NCI-H82 treated with DMSO at 0.1 percent for 48 hours (cell line): ENCODE results near the gene MAST2.
"Not testable (repeated sequence)": the region's sequence is repeated elsewhere in the genome, so short reads cannot be mapped to it uniquely, and the experiment has no call there.

Experiments used
- DNase-seq: peaks from one replicate; lab custom pipeline; 2025; ENCODE audit not compliant: unreplicated experiment; lab: John Stamatoyannopoulos, UW

MAST2 gene

DNA sequence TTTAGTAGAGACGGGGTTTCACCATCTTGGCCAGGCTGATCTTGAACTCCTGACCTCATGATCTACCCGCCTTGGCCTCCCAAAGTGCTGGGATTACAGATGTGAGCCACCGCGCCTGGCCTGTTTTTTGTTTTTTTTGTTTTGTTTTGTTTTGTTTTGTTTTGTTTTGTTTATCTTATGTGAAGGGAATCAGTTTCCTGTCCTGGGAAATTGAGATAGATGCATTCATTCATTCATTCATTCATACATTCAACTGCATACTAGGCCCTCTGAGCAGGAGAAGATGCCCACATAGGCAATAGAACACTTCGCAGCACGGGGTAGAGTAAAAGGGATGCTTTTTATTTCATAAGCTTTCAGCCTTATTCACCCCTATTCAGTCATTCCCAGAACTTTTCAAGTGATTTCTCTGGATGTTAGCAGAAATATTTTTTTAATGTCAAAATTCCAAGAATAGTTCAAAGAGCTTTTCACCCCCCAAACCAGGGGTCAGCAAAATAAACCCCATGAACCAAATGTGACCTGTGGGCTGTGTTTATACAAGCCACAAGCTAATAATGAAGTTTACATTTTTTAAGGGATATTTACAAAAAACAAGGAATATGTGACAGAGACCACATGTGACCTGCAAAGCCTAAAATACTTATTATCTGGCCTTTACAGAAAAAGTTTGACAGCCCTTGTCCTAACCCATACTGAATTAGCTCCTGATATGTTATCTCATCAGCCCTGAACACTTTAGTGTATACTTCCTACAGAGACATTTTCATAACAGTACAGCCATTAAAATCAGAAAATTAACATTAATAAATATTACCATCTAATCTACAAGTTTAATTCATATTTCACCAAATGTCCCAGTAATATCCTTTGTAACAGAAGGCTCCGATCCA is 127.1 kb downstream of the MAST2 start:
- DNase-seq, result no peak

DNA sequence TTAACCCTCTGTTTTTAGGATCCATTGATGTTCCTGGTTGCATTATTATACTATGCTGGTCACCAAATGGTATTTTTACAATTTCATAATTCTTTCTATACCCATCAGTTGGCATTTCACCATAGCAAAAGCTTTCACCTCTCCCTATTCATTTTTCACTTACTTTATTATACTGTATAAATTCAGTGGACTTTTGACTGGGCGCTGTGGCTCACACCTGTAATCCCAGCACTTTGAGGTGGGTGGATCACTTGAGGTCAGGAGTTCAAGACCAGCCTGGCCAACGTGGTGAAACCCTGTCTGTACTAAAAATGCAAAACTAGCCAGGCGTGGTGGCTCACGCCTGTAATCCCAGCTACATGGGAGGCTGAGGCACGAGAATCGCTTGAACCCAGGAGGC is 128.8 kb downstream of the MAST2 start:
- DNase-seq, result not testable (repeated sequence)

DNA sequence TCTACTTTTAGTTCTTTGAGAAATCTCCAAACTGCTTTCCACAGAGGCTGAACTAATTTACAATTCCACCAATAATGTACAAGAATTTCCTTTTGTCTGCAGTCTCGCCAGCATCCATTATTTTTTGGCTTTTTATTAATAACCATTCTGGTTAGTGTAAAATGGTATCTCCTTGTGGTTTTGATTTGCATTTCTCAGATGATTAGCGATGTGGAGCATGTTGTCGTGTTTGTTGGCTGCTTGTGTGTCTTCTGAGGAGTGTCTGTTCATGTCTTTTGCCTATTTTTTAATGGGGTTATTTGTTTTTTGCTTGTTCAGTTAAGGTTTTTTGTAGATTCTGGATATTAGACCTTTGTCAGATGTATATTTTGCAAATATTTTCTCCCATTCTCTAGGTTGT is 131.5 kb downstream of the MAST2 start:
- no peak for DNase-seq

DNA sequence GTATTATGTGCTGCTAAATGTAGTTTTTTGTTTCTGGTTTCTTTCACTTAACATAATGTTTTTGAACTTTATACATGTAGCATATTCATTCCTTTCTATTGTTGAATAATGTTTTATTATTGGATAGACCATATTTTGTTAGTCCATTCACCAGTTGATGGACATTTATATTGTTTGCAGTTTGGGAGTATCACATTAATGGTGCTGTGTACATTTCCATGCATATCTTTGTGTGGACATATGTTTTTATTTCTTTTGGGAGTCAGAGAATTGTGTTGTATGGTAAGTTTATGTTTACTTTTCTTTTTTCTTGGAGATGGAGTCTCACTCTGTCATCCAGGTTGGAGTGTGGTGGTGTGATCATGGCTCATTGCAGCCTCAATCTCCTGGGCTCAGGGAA is 134.6 kb downstream of the MAST2 start:
- DNase-seq, result no peak

DNA sequence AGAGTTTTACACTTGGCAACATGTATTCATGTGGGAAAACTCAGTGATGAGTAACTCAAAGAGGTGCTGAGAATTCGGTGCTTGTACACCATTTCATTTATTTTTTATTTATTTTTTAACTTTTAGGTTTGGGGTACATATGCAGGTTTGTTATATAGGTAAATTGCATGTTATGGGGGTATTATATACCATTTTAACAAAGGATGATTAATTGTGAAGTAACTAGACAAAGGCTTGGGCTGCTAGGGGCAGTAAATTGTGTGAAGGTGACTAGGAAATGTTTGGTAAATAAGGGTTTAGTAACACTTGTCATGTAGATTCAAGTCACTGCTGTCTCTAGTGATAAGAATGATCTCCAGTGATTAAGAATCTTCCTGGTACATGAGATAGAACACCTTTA is 139.0 kb downstream of the MAST2 start:
- no peak for DNase-seq

DNA sequence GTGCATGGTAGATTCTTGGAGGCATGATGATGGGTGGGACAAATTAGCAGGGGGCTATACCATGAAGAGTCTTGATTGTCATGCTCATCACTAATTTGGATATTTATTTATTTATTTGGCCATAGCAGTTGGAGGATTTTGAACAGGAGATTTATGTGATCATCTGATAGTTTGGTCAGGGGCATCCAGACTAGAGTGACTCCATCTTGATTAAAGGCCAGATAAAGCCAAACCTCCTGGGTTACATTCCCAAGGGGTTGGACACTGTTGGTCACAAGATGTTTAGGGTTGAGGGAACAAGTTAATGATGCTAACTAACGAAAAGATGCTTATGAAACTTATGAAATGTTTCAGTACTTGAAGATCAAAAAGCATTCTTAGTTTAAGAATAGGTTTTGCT is 139.8 kb downstream of the MAST2 start:
- no peak for DNase-seq

DNA sequence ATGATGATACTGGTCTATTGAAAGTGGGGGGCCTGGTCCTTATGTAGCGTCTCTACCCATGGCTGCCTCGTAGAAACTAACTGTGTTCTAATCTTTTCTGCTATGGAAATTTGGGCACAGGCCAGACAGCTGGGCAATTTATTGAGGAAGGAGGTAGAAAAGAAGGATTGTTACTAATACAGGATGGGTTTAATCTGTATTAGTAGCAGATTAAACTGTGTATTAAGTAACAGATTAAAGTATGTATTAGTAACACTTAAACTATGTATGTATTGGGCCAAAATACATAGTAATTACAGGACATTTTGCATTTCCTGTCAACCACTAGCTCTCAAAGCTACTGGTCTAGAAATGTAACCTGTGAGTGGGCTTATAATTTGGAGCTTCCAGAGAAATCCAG is 142.0 kb downstream of the MAST2 start:
- DNase-seq, result no peak

DNA sequence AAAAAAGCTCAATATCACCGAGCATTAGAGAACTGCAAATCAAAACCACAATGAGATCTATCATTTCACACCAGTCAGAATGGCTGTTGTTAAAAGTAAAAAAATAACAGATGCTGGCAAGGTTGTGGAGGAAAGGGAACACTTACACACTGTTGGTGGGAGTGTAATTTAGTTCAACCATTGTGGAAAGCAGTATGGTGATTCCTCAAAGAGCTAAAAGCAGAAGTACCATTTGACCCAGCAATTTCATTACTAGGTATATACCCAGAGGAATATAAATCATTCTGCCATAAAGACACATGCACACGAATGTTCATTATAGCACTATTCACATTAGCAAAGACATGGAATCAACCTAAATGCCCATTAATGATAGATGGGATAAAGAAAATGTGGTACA is 146.1 kb downstream of the MAST2 start:
- DNase-seq, result not testable (repeated sequence)

DNA sequence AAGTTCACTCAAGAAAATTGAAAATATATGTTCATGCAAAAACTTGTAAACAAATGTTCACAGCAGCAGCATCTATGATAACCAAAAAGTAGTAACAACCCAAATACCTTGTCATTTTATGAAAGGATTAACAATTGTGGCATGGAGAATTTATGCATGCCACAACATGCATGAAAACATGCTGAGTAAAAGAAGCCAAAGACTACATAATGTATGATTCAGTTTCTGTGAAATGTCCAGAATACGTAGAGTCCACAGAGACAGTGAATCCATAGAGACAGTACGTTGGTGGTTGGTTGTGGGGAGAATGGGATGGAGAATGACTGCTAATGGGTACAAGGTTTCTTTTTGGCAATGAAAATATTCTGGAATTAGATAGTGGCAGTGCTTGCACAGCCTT is 148.7 kb downstream of the MAST2 start:
- DNase-seq, result no peak

DNA sequence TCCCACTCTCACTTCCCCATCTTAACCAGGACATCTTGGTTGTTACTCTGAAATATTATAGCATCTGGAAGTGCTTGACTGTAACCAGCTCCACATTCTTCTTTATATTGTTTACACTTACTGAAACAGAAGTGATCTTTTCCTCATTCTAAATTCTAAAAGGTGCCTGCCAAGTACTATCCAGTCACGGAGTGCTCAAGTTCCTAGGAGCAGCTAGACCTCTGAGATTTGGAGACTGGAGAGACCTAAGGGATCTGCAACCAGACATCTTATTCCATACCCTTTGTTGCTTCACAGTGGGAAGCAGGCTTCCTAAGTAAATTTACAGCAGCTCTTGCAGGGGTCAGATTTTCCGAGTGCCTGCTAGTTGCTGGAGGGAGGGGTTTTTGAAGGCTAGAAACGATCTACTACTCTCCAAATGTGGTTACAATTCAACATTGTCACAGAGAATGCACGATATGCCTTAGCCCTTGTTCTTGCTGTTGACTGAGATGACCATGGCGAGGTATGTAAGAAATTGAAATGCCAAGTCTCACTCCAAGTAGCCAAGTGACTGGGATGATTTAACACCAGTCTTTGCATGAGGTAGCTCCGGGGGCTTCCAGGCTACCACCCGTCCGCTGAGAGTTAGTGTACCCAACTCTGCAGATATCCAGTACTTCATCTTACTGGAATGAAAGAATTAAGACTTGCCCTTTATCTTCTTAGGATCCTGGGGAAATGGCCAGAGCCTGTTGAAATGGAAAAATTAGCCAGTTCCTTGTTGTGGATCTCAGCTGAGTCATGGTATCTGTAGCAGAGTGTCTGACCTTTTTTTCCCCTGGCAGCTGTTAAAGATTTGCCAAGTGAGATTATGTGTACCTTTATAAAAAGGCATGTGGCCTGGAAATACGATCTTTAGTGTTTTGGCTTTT is 150.8 kb downstream of the MAST2 start:
- no peak for DNase-seq

DNA sequence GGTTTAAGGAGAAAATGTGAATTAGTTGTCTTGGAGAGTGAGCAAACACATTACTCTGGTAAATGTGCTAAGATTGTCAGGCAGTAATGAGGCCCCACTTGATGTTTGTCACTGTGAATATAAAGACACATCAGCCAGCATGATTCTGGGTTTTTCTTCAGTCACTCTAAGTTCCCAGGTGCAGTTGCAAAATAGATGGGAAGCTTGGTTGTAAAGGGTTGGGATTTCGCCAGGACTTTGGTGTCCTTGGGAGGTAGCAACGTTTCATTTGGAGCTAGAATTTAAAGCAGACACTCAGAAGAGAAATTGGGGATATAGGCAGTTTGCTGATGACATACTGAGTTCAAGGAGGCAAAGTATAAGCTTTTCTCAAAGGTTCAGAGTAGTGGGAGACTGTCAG is 154.3 kb downstream of the MAST2 start:
- no peak for DNase-seq

DNA sequence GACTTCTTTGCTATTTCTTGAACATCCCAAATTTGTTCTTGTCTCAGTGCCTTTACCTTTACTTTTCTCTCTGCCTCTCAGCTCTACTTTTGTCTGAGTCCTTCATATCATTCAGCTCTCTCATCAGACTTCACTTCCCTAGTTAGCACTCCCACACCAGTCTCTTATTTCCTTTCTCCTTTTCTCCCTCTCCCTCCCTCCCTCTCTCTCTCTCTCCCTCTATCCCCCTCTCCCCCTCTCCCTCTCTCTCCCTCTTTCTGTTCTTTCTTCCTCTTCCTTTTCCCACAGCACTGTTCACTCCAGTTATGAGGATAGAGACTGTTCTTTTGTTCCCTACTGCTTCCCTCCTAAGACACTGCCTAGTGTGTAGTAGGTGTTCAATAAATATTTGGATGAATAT is 154.9 kb downstream of the MAST2 start:
- no peak for DNase-seq

DNA sequence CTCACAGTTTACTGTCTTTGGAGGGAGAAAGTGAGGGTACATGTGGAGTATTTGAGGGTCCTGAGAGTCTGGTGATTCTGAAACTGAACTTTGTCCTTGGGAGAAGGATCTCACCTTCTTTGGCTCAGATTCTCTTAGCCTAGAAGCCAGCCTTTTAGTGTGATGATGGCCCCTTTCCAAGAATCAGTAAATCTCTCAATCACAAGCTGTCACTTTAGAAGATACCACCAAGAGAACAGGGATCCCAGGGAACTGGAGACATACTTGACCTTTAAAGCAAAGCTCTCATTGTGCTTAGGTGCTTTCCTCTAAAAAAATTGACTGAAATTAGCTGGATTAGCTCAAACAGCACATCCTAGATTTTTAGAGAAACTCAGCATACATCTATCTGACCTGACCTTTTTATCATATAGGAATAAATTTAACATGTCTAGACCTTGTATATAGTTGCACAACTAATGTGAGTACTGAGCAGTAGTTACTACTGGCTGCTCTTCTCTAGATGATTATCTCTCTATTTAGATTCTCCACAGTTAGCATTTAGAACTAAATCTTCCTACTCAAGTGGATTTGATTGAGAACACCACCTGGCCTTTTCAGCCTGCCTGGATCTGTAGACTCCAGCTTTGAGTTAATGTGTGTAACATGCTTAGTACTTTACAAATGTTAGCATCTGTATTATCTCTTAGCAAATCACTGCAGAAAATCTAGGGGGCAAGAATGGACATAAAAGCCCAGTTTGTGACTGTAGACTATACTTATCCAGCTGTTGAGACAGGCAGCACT is 157.7 kb downstream of the MAST2 start:
- DNase-seq, result no peak

DNA sequence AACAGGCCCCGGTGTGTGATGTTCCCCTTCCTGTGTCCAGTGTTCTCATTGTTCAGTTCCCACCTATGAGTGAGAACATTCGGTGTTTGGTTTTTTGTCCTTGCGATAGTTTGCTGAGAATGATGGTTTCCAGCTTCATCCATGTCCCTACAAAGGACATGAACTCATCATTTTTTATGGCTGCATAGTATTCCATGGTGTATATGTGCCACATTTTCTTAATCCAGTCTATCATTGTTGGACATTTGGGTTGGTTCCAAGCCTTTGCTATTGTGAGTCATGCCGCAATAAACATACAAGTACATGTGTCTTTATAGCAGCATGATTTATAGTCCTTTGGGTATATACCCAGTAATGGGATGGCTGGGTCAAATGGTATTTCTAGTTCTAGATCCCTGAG is 158.5 kb downstream of the MAST2 start:
- not testable (repeated sequence) for DNase-seq

DNA sequence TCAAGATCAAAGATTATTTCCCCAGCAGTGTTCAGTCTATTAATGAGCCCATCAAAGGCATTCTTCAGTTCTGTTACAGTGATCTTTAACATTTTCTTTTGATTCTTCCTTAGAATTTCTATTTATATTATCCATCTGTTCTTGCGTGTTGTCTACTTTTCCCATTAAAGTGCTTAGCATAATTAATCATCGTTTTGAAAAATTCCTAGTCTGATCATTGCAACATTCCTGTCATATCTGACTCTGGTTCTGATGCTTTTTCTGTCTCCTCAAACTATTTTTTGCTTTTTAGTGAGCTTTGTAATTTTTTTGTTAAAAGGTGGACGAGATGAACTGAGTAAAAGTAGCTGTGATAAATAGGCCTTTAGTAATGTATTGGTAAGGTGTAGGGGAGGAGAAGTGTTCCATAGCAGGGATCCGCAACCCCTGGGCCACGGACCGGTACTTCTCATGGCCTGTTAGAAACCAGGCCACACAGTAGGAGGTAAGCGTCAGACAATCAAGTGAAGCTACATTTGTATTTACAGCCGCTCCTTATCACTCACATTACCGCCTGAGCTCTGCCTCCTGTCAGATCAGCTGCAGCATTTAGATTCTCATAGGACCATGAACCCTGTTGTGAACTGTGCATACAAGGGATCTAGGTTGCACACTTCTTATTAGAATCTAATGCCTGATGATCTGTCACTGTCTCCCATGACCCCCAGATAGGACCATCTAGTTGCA is 165.7 kb downstream of the MAST2 start:
- DNase-seq, result no peak

DNA sequence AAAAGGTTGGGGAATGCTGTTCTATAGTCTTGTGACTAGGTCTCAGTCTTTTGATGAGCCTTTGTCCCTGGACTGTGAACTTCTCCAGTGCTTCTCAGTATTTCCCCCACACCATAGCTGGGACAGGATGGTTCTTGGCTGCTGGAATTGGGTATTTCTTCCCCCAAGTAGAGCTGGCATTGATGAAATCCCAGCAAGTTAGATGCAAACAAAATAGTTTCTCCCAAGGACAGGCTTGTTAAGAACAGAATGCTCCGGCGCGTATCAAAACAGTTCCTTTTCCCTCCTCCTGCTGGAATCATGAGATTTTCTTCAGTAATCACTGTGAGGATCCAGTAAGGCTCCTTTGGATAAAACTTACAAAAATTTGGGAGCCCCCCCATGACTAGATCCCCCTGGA is 166.5 kb downstream of the MAST2 start:
- no peak for DNase-seq

DNA sequence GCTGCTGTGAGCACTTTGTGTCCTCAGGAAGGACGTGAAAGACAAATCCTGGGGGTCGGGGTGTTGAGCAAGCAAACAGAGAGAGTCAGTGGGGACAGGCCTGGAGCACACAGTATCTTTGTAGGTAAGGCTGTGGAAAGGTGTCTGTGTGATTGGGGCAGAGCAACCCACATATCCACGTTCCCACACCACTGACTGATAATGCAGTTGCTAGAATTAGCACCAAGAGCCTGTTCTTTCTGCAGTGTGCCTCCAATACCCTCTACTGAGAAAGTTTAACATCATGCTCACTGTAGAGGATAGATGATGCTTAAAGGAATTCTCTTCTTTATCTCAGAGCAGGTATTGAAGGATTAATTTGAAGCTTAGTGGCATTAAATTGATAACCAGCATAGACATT is 167.9 kb downstream of the MAST2 start:
- DNase-seq, result no peak

DNA sequence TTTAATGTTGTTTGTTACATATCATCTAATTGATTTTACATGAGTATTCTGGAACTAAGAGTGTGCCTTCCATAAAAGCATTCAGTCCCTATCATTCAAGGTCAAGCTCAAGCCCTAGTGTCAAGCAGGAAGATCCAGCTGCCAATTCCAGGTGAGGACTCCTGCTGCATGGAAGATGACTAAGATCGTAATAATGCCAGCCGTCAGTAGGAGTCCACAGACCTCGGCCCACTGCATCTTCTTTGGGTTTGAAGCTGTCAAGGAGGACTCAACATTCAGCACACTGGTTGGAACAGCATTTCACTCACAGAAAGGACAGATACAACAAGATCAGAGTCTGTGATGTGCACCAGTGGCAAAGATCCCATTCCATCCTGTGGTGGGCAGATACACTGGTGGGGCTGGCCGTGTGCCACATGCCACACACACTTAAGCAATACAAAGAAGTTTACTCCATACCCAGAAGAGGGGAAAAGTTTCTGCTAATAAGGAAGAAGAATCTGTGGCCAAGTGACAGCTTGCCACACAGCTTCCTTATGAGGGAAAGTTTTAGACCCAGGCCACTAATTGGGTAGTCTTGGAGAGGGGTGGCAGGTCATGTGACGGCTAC is 168.6 kb downstream of the MAST2 start:
- no peak for DNase-seq

DNA sequence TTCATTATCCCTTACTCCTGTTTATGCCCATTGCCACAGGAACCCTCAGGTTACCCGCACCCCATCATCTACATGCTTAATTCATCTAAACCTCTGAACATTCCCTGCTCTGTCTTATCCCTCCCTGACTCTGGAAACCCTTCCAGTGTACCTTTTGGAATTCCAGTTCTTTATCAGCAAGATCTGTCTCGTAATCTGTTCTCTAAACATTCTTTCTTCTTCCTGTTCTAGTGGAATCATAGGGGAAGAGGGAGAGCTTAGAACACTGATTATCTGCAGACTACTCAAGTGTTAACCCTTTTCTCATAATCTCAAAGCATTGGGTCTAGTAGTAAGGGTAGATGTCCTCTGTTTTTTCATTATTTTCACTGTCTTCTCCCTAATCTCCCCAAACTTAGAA is 169.2 kb downstream of the MAST2 start:
- no peak for DNase-seq

DNA sequence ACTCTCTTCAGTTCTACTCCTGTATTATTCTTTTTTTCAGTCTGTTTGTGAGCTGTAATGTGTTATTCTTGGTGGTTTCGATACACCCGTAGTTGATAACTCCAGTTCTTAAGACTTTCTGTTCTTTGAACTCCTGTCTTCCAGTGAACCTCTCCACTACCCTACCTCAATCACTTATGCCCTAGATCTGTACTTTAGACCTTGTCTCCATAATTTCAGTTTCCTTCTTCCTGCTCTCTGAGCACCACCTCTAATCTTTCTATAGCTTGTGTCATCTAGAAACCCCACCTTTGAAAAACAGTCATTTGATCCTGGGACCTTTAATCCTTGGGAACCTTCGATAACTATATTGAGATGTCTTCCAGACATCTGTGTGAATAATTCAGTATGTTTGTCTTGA is 169.7 kb downstream of the MAST2 start:
- no peak for DNase-seq
